CD8-positive, alpha-beta memory T cell (primary cell): Measurements from ENCODE around the gene SCP2. TPM values are rescaled to one million over a fixed set of nuclear protein-coding genes. Genes with fewer than 3 reads are reported as not detected.

Experiments used
- CTCF ChIA-PET: fragments of 350-600 bp; sonication (Branson Sonifier 250); formaldehyde crosslinking; loops from one replicate; lab custom pipeline; 2021; ENCODE audit warnings: antibody characterized with exemption; lab: Charles Lee
- POLR2A ChIA-PET: fragments of 350-600 bp; sonication (Branson Sonifier 250); formaldehyde crosslinking; loops from one replicate; lab custom pipeline; 2021; ENCODE audit warnings: antibody characterized with exemption; lab: Charles Lee
- DNase-seq, 5 donors: peaks; one replicate each; pipeline versions ENCODE4 v3.0.0 to v3.0.0-alpha.2; 2020 to 2022; ENCODE audit warnings: mixed read lengths in 1 of 5
- H3K27ac ChIP-seq: one replicate; pipeline ENCODE4 v1.7.0; 2013; ENCODE audit warnings: low read depth, mild to moderate bottlenecking, low read length, moderate library complexity
- H3K27me3 ChIP-seq: 2 replicates; pipeline ENCODE4 v1.7.0; 2013; ENCODE audit warnings: low read length, mild to moderate bottlenecking; ENCODE audit not compliant: insufficient read depth, poor library complexity, severe bottlenecking
- H3K36me3 ChIP-seq: 2 replicates; pipeline ENCODE4 v1.7.0; 2013; ENCODE audit warnings: mild to moderate bottlenecking, low read length, moderate library complexity; ENCODE audit not compliant: insufficient read depth
- H3K4me1 ChIP-seq: 2 replicates; pipeline ENCODE4 v1.7.0; 2013; ENCODE audit warnings: mild to moderate bottlenecking, low read length, moderate library complexity; ENCODE audit not compliant: insufficient read depth
- H3K4me3 ChIP-seq: 2 replicates; pipeline ENCODE4 v1.7.0; 2013; ENCODE audit warnings: mild to moderate bottlenecking, low read length
- H3K9me3 ChIP-seq: 2 replicates; pipeline ENCODE4 v1.7.0; 2013; ENCODE audit warnings: mild to moderate bottlenecking, low read length
- H3K27ac Mint-ChIP-seq, 8 donors: one replicate each; pipeline ENCODE4 v1.8.0; 2020 to 2021; ENCODE audit warnings: mixed read lengths in 8 of 8, mild to moderate bottlenecking in 6 of 8, inconsistent platforms in 3 of 8, moderate library complexity in 3 of 8
- H3K27me3 Mint-ChIP-seq, 2 donors: one replicate each; pipeline ENCODE4 v1.8.0; 2020 to 2021; ENCODE audit warnings: mixed read lengths in 2 of 2, mild to moderate bottlenecking in 1 of 2, moderate library complexity in 1 of 2
- H3K36me3 Mint-ChIP-seq, 3 donors: one replicate each; pipeline ENCODE4 v1.8.0; 2020 to 2021; ENCODE audit warnings: mixed read lengths in 3 of 3, inconsistent platforms in 1 of 3, mild to moderate bottlenecking in 1 of 3
- H3K4me1 Mint-ChIP-seq, 3 donors: one replicate each; pipeline ENCODE4 v1.8.0; 2020 to 2021; ENCODE audit warnings: mixed read lengths in 3 of 3, inconsistent platforms in 1 of 3, mild to moderate bottlenecking in 1 of 3
- H3K4me3 Mint-ChIP-seq, 7 donors: one replicate each; pipeline ENCODE4 v1.8.0; 2020 to 2021; ENCODE audit warnings: mixed read lengths in 7 of 7, mild to moderate bottlenecking in 6 of 7, moderate library complexity in 4 of 7, inconsistent platforms in 2 of 7
- H3K9me3 Mint-ChIP-seq, 5 donors: one replicate each; pipeline ENCODE4 v1.8.0; 2020 to 2022; ENCODE audit warnings: mixed read lengths in 5 of 5, mild to moderate bottlenecking in 3 of 5, moderate library complexity in 2 of 5, inconsistent platforms in 1 of 5
- polyA plus RNA-seq: library from polyadenylated mRNA; unstranded; fragments of 300-500 nt; fragmentation: Illumina TruSeq; gene quantifications from one replicate; pipeline ENCODE4 v1.2.3, GENCODE V29; 2021
- total RNA-seq, 2 experiments: library from RNA; stranded (reverse); gene quantifications; one replicate each; pipeline ENCODE4 v1.2.3, GENCODE V29; 2021

Gene SCP2
- total and polyA plus RNA-seq, 3 experiments from 2014 or later = 66.0 to 162 (median 69.0) TPM

- ChIA-PET POLR2A (no interaction called here), CTCF (interaction anchor here (1.4 kb wide), 1 partner anchor 11 kb away, joined by 4 read pairs; no protein-coding TSS in a partner anchor)
- peaks cover 0 to 1% (median 0%) of the 10 kb centered on the region in 5 donors for H3K9me3 Mint-ChIP-seq
Measured at GRCh38 chr1:53077599-53077965, 150.5 kb downstream of the SCP2 start.

GRCh38 chr1:53078333-53079101, 151.4 kb downstream of the SCP2 start:
- CTCF ChIA-PET = interaction anchor here (1.4 kb wide), 1 partner anchor 10 kb away, joined by 4 read pairs; no protein-coding TSS in a partner anchor
- H3K27me3 Mint-ChIP-seq = peaks cover 0 to 2% of the 10 kb centered on the region in 2 donors
- Histone ChIP-seq H3K9me3 (no peaks in the 10 kb centered on the region), H3K27ac (no peak overlapping the region), H3K27me3 (no peaks in the 10 kb centered on the region), H3K4me1 (no peaks in the 10 kb centered on the region), H3K36me3 (no peaks in the 10 kb centered on the region), H3K4me3 (no peak overlapping the region)
- POLR2A ChIA-PET = no interaction called here
- no peak overlapping the region for H3K27ac Mint-ChIP-seq
- H3K4me3 Mint-ChIP-seq = no peak overlapping the region
- no peak for DNase-seq
- no peaks in the 10 kb centered on the region for H3K36me3 Mint-ChIP-seq
- H3K9me3 Mint-ChIP-seq = peaks cover 0 to 1% (median 0%) of the 10 kb centered on the region in 5 donors
- peaks cover 0 to 7% (median 7%) of the 10 kb centered on the region in 3 donors for H3K4me1 Mint-ChIP-seq

More at GRCh38 chr1:53077599-53077965, 150.5 kb downstream of the SCP2 start:
- no peak for DNase-seq
- no peak overlapping the region for H3K4me3 ChIP-seq
- peaks cover 0 to 2% (median 2%) of the 10 kb centered on the region in 3 donors for H3K4me1 Mint-ChIP-seq
- no peaks in the 10 kb centered on the region for H3K9me3 ChIP-seq
- H3K27ac Mint-ChIP-seq = no peak overlapping the region
- no peaks in the 10 kb centered on the region for H3K4me1 ChIP-seq
- H3K4me3 Mint-ChIP-seq = no peak overlapping the region
- H3K27me3 Mint-ChIP-seq = no peaks in the 10 kb centered on the region
- H3K27ac ChIP-seq = no peak overlapping the region
- H3K36me3 Mint-ChIP-seq = no peaks in the 10 kb centered on the region
- H3K36me3 ChIP-seq = no peaks in the 10 kb centered on the region
- H3K27me3 ChIP-seq = no peaks in the 10 kb centered on the region

- ChIA-PET POLR2A (no interaction called here), CTCF (no interaction called here)
- Mint-ChIP-seq H3K4me1 (peaks cover 0 to 7% (median 7%) of the 10 kb centered on the region in 3 donors), H3K36me3 (no peaks in the 10 kb centered on the region), H3K27me3 (peaks cover 0 to 4% of the 10 kb centered on the region in 2 donors), H3K9me3 (peaks cover 0 to 1% (median 0%) of the 10 kb centered on the region in 5 donors), H3K4me3 (no peak overlapping the region), H3K27ac (peak overlapping the region in 1 of 8 donors; percentile 54)
- Histone ChIP-seq H3K9me3 (no peaks in the 10 kb centered on the region), H3K4me3 (no peak overlapping the region), H3K4me1 (no peaks in the 10 kb centered on the region), H3K27ac (no peak overlapping the region), H3K27me3 (no peaks in the 10 kb centered on the region), H3K36me3 (no peaks in the 10 kb centered on the region)
- peak in 1 of 5 donors; percentile 26 for DNase-seq
Measured at GRCh38 chr1:53079251-53079650, 152.2 kb downstream of the SCP2 start.

GRCh38 chr1:53080041-53080440, 153.0 kb downstream of the SCP2 start:
- Mint-ChIP-seq H3K9me3 (peaks cover 0 to 1% (median 0%) of the 10 kb centered on the region in 5 donors), H3K27me3 (peaks cover 0 to 4% of the 10 kb centered on the region in 2 donors), H3K27ac (no peak overlapping the region), H3K4me3 (no peak overlapping the region), H3K4me1 (peaks cover 0 to 13% (median 12%) of the 10 kb centered on the region in 3 donors), H3K36me3 (no peaks in the 10 kb centered on the region)
- no peaks in the 10 kb centered on the region for H3K9me3 ChIP-seq
- POLR2A ChIA-PET = no interaction called here
- H3K4me1 ChIP-seq = no peaks in the 10 kb centered on the region
- no peak overlapping the region for H3K4me3 ChIP-seq
- CTCF ChIA-PET = no interaction called here
- peak in 1 of 5 donors; percentile 8 for DNase-seq
- H3K36me3 ChIP-seq = no peaks in the 10 kb centered on the region
- no peak overlapping the region for H3K27ac ChIP-seq
- no peaks in the 10 kb centered on the region for H3K27me3 ChIP-seq

DNA sequence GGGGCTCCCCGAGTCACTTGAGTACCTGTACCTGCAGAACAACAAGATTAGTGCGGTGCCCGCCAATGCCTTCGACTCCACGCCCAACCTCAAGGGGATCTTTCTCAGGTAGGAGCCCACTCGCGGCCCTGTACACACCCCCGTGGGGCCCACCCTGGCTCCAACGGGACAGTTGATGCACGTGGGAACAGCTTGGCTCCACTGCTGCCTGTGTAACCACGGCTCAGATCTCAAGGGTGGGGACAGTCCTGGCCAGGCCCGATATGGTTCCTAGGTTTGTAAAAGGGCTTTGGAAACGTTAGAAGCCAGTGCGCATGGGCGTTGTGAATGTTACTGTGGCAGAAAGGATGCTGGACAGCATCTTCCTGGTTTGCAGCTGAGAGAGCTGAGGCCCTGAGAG, 153.7 kb downstream of the SCP2 start:
- H3K27me3 Mint-ChIP-seq = peaks cover 0 to 4% of the 10 kb centered on the region in 2 donors
- no peaks in the 10 kb centered on the region for H3K27me3 ChIP-seq
- no peak overlapping the region for H3K4me3 ChIP-seq
- ChIA-PET POLR2A (no interaction called here), CTCF (no interaction called here)
- no peak overlapping the region for H3K27ac ChIP-seq
- H3K4me1 ChIP-seq = no peaks in the 10 kb centered on the region
- no peaks in the 10 kb centered on the region for H3K36me3 ChIP-seq
- H3K9me3 Mint-ChIP-seq = no peaks in the 10 kb centered on the region
- no peaks in the 10 kb centered on the region for H3K9me3 ChIP-seq
- no peak overlapping the region for H3K4me3 Mint-ChIP-seq
- DNase-seq = peak in 1 of 5 donors; percentile 39
- H3K4me1 Mint-ChIP-seq = peaks cover 0 to 12% (median 11%) of the 10 kb centered on the region in 3 donors
- no peak overlapping the region for H3K27ac Mint-ChIP-seq
- H3K36me3 Mint-ChIP-seq = no peaks in the 10 kb centered on the region

GRCh38 chr1:53081384-53082066, 154.4 kb downstream of the SCP2 start:
- peak overlapping the region in 1 of 8 donors; percentile 91 for H3K27ac Mint-ChIP-seq
- H3K36me3 Mint-ChIP-seq = no peaks in the 10 kb centered on the region
- peaks cover 0 to 12% (median 11%) of the 10 kb centered on the region in 3 donors for H3K4me1 Mint-ChIP-seq
- Histone ChIP-seq H3K9me3 (no peaks in the 10 kb centered on the region), H3K4me3 (no peak overlapping the region), H3K27ac (no peak overlapping the region), H3K4me1 (no peaks in the 10 kb centered on the region), H3K36me3 (no peaks in the 10 kb centered on the region), H3K27me3 (no peaks in the 10 kb centered on the region)
- H3K9me3 Mint-ChIP-seq = no peaks in the 10 kb centered on the region
- no peak overlapping the region for H3K4me3 Mint-ChIP-seq
- ChIA-PET POLR2A (no interaction called here), CTCF (no interaction called here)
- H3K27me3 Mint-ChIP-seq = peaks cover 0 to 4% of the 10 kb centered on the region in 2 donors
- DNase-seq = peak in 1 of 5 donors; percentile 28

- H3K4me1 ChIP-seq = no peaks in the 10 kb centered on the region
- H3K27ac ChIP-seq = no peak overlapping the region
- no peaks in the 10 kb centered on the region for H3K36me3 ChIP-seq
- H3K36me3 Mint-ChIP-seq = no peaks in the 10 kb centered on the region
- POLR2A ChIA-PET = no interaction called here
- DNase-seq = peak in 1 of 5 donors; percentile 30
- no peak overlapping the region for H3K4me3 Mint-ChIP-seq
- H3K9me3 Mint-ChIP-seq = no peaks in the 10 kb centered on the region
- no peak overlapping the region for H3K4me3 ChIP-seq
- H3K27me3 ChIP-seq = no peaks in the 10 kb centered on the region
- CTCF ChIA-PET = no interaction called here
- peaks cover 0 to 12% (median 11%) of the 10 kb centered on the region in 3 donors for H3K4me1 Mint-ChIP-seq
- H3K9me3 ChIP-seq = no peaks in the 10 kb centered on the region
- H3K27me3 Mint-ChIP-seq = peaks cover 0 to 4% of the 10 kb centered on the region in 2 donors
- peak overlapping the region in 2 of 8 donors; percentile 43 to 94 for H3K27ac Mint-ChIP-seq
Measured at GRCh38 chr1:53082826-53083455, 155.9 kb downstream of the SCP2 start.
